ENCODE results near the gene SASH1. TPM values are rescaled to one million over a fixed set of nuclear protein-coding genes. Genes with fewer than 3 reads are reported as not detected.
"Not testable (repeated sequence)": the region's sequence is repeated elsewhere in the genome, so short reads cannot be mapped to it uniquely, and the experiment has no call there.

The SASH1 gene
- total and polyA plus RNA-seq, 9 of the 15 experiments (the other 6 are each of a cell fraction or from before 2014, with no cell fraction given) = 0.35 to 3.5 (median 1.6) TPM

DNA sequence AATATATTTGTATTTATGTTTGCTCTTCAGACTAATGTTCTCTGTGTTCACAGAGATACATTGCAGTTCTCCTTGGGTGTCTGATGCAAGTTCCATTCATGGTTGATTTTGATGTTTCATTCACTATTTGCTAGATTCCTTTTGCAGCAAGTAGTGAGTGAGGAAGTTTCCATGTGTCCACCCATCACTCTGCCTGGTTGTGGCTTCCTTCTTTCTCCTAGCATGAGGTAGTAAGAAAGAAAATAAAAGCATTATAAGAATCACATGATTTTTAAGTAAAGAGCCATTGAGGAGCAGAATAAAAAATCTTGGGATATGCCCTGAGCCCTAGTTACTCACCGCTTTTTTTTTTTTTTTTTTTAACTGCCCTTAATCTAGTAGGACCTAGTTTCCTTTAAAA lies 8.7 kb downstream of the SASH1 start:
- H3K4me3 ChIP-seq = no peak overlapping the region
- H4K20me1 ChIP-seq (replicated peaks; ENCODE audit: control insufficient read depth, insufficient read depth, low read length) = 0 out of 2 replicates have a peak, but pooled peaks cover 3% of the 10 kb centered on the region
- H3K79me2 ChIP-seq (ENCODE audit: control insufficient read depth, insufficient read depth, low read length) = no peaks in the 10 kb centered on the region
- no peak for TF ChIP-seq FOS (IDR thresholded peaks at IDR 0.05; ENCODE audit: extremely low read depth, insufficient read length)
- TF ChIP-seq ZNF431 (CRISPR knock-in tag; IDR thresholded peaks at IDR 0.05) = no peak
- TF ChIP-seq, protein P1, sequence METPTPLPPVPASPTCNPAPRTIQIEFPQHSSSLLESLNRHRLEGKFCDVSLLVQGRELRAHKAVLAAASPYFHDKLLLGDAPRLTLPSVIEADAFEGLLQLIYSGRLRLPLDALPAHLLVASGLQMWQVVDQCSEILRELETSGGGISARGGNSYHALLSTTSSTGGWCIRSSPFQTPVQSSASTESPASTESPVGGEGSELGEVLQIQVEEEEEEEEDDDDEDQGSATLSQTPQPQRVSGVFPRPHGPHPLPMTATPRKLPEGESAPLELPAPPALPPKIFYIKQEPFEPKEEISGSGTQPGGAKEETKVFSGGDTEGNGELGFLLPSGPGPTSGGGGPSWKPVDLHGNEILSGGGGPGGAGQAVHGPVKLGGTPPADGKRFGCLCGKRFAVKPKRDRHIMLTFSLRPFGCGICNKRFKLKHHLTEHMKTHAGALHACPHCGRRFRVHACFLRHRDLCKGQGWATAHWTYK (CRISPR knock-in tag; IDR thresholded peaks at IDR 0.05) = no peak
- FAIRE-seq (no peak), ATAC-seq (no peak), DNase-seq (ENCODE audit: extremely low read depth in 1 of 4, low spot score in 3 of 4) (no peak)
- POLR2A ChIA-PET = no interaction called here
- no peaks in the 10 kb centered on the region for H3K9me3 ChIP-seq (replicated peaks; ENCODE audit: control insufficient read depth, insufficient read depth, low read depth, low read length)
- no peak overlapping the region for H3K9ac ChIP-seq (ENCODE audit: insufficient read depth in 1 of 2, low read depth in 2 of 2, low read length in 2 of 2)
- CTCF ChIA-PET (ENCODE audit: low intra/inter-chr PET ratio) = no interaction called here
- 0% methylated on average over 1 of the region's 1 CpG for WGBS (ENCODE audit: insufficient coverage, low coverage, missing lambda C conversion rate)
- no peaks in the 10 kb centered on the region for H3K36me3 ChIP-seq (ENCODE audit: control insufficient read depth, insufficient read depth, low read length)
- no peak overlapping the region for H3K4me2 ChIP-seq (ENCODE audit: insufficient read depth, low read length)
- in situ Hi-C loops (cut with MboI) (no loop called here), intact Hi-C loops (cut with micrococcal nuclease) (no loop called here)
- no TSS peak for BruUV-seq (replicated peaks)
- H3K4me1 ChIP-seq (replicated peaks in 1 of 2; ENCODE audit: control insufficient read depth in 2 of 2, insufficient read depth in 2 of 2, low read length in 2 of 2) = no peaks in the 10 kb centered on the region
- no peaks in the 10 kb centered on the region for H3K9me1 ChIP-seq (ENCODE audit: control insufficient read depth, insufficient read depth, low read length)
- H3K27ac ChIP-seq (ENCODE audit: extremely low read depth, low read depth, low read length) = no peak overlapping the region
- no peak overlapping the region for H2AFZ ChIP-seq (ENCODE audit: low read depth, low read length)
- H3K27me3 ChIP-seq (ENCODE audit: control insufficient read depth in 2 of 2, insufficient read depth in 2 of 2, low read length in 2 of 2) = peaks cover 16% of the 10 kb centered on the region in 2 experiments

DNA sequence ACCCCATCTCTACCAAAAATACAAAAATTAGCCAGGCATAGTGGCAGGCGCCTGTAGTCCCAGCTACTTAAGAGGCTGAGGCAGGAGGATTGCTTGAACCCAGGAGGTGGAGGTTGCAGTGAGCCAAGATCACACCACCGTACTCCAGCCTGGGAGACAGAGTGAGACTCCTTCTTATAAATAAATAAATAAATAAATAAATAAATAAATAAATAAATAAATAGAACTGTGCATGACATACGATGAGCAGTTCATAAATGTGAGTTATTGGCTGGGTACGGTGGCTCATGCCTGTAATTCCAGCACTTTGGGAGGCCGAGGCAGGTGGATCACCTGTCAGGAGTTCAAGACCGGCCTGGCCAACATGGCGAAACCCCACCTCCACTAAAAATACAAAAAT lies 9.8 kb downstream of the SASH1 start:
- H4K20me1 ChIP-seq (replicated peaks; ENCODE audit: control insufficient read depth, insufficient read depth, low read length); H3K4me1 ChIP-seq (replicated peaks in 1 of 2; ENCODE audit: control insufficient read depth in 2 of 2, insufficient read depth in 2 of 2, low read length in 2 of 2); intact Hi-C loops (cut with micrococcal nuclease); H3K9me1 ChIP-seq (ENCODE audit: control insufficient read depth, insufficient read depth, low read length); FAIRE-seq; DNase-seq (ENCODE audit: extremely low read depth in 1 of 4, low spot score in 3 of 4); H3K36me3 ChIP-seq (ENCODE audit: control insufficient read depth, insufficient read depth, low read length); H3K4me2 ChIP-seq (ENCODE audit: insufficient read depth, low read length); H3K9ac ChIP-seq (ENCODE audit: insufficient read depth in 1 of 2, low read depth in 2 of 2, low read length in 2 of 2); ATAC-seq; H3K79me2 ChIP-seq (ENCODE audit: control insufficient read depth, insufficient read depth, low read length); in situ Hi-C loops (cut with MboI); H3K27ac ChIP-seq (ENCODE audit: extremely low read depth, low read depth, low read length); CTCF ChIA-PET (ENCODE audit: low intra/inter-chr PET ratio); H2AFZ ChIP-seq (ENCODE audit: low read depth, low read length); H3K9me3 ChIP-seq (replicated peaks; ENCODE audit: control insufficient read depth, insufficient read depth, low read depth, low read length); BruUV-seq (replicated peaks); H3K4me3 ChIP-seq: not testable (repeated sequence)
- peaks cover 8 to 21% of the 10 kb centered on the region in 2 experiments; a peak in 4 of 5 replicates for H3K27me3 ChIP-seq (ENCODE audit: control insufficient read depth in 2 of 2, insufficient read depth in 2 of 2, low read length in 2 of 2)
- POLR2A ChIA-PET = interaction anchor here (1.0 kb wide), 1 partner anchor 36 kb away, joined by 3 read pairs; no protein-coding TSS in a partner anchor
- WGBS (ENCODE audit: insufficient coverage, low coverage, missing lambda C conversion rate) = 4% methylated on average over 7 of the region's 7 CpGs
